CD14-positive monocyte (primary cell): Measurements from ENCODE around the gene SCGB1C2. TPM values are rescaled to one million over a fixed set of nuclear protein-coding genes. Genes with fewer than 3 reads are reported as not detected.
A peak's percentile ranks its signal among the peaks of the same experiment; 100 is the strongest.

Experiments used
- DNase-seq, 3 donors: peaks; one replicate each; pipeline ENCODE4 v3.0.0-alpha.2; 2011 to 2022
- H2AFZ ChIP-seq: 2 replicates; pipeline ENCODE4 v1.6.0; 2012; ENCODE audit warnings: mild to moderate bottlenecking, low read depth, low read length, inconsistent platforms; ENCODE audit not compliant: insufficient read depth, poor library complexity, severe bottlenecking
- H3K27ac ChIP-seq, 2 donors: 1 replicate in 1 of 2; 2 replicates in 1 of 2; pipeline ENCODE4 v1.5.1; 2012 to 2013; ENCODE audit warnings: low read length in 2 of 2, control low read depth in 1 of 2, inconsistent platforms in 1 of 2, low read depth in 1 of 2, mild to moderate bottlenecking in 1 of 2
- H3K27me3 ChIP-seq, 2 donors: one replicate each; pipeline versions ENCODE4 v1.6.0 to v1.6.1; 2011 to 2013; ENCODE audit warnings: low read length in 2 of 2; ENCODE audit not compliant: control insufficient read depth in 2 of 2, insufficient read depth in 2 of 2
- H3K36me3 ChIP-seq, 2 donors: replicated peaks in 1 of 2; 1 replicate in 1 of 2; 2 replicates in 1 of 2; pipeline versions ENCODE4 v1.5.1 to v1.6.1; 2012 to 2013; ENCODE audit warnings: low read length in 2 of 2, control low read depth in 1 of 2, inconsistent platforms in 1 of 2, mild to moderate bottlenecking in 1 of 2; ENCODE audit not compliant: insufficient read depth in 2 of 2, control insufficient read depth in 1 of 2
- H3K4me1 ChIP-seq, 2 donors: 1 replicate in 1 of 2; 2 replicates in 1 of 2; pipeline versions ENCODE4 v1.5.1 to v1.6.1; 2012 to 2013; ENCODE audit warnings: low read length in 2 of 2, control low read depth in 1 of 2, inconsistent platforms in 1 of 2, mild to moderate bottlenecking in 1 of 2, moderate library complexity in 1 of 2; ENCODE audit not compliant: insufficient read depth in 2 of 2, control insufficient read depth in 1 of 2
- H3K4me2 ChIP-seq: replicated peaks from 2 replicates; pipeline ENCODE3; 2012; ENCODE audit warnings: low read length, moderate library complexity, mild to moderate bottlenecking; ENCODE audit not compliant: poor library complexity, severe bottlenecking; ENCODE audit errors: extremely low read depth
- H3K4me3 ChIP-seq, 3 experiments: fragments of 200-600 bp in 1 of 3; sonication (generic) in 1 of 3; replicated peaks in 1 of 3; 1 replicate in 2 of 3; 2 replicates in 1 of 3; pipeline ENCODE4 v1.5.1; 2011 to 2013; ENCODE audit warnings: low read length in 3 of 3, mild to moderate bottlenecking in 3 of 3, control low read depth in 2 of 3, low read depth in 2 of 3, inconsistent platforms in 1 of 3, moderate library complexity in 1 of 3
- H3K79me2 ChIP-seq: 2 replicates; pipeline ENCODE4 v1.6.0; 2012; ENCODE audit warnings: mild to moderate bottlenecking, control low read depth, inconsistent platforms, low read length, moderate library complexity; ENCODE audit not compliant: insufficient read depth
- H3K9ac ChIP-seq: 2 replicates; pipeline ENCODE4 v1.6.0; 2017; ENCODE audit warnings: low read length, mild to moderate bottlenecking; ENCODE audit not compliant: insufficient read depth, poor library complexity, severe bottlenecking
- H3K9me3 ChIP-seq, 2 donors: replicated peaks in 1 of 2; 1 replicate in 1 of 2; 2 replicates in 1 of 2; pipeline versions ENCODE4 v1.5.1 to v1.6.1; 2012 to 2013; ENCODE audit warnings: low read length in 2 of 2, control low read depth in 1 of 2; ENCODE audit not compliant: control insufficient read depth in 1 of 2, insufficient read depth in 1 of 2
- H4K20me1 ChIP-seq: 2 replicates; pipeline ENCODE4 v1.6.0; 2012; ENCODE audit warnings: mild to moderate bottlenecking, low read length, control low read depth, moderate library complexity; ENCODE audit not compliant: insufficient read depth
- H3K27ac Mint-ChIP-seq, 7 donors: one replicate each; pipeline ENCODE4 v1.8.0; 2020; ENCODE audit warnings: mild to moderate bottlenecking in 7 of 7, mixed read lengths in 7 of 7, moderate library complexity in 6 of 7, inconsistent platforms in 2 of 7
- H3K27me3 Mint-ChIP-seq, 3 donors: one replicate each; pipeline ENCODE4 v1.8.0; 2021 to 2022; ENCODE audit warnings: low read depth in 3 of 3, mild to moderate bottlenecking in 3 of 3, mixed read lengths in 3 of 3, moderate library complexity in 3 of 3, inconsistent platforms in 1 of 3
- H3K36me3 Mint-ChIP-seq, 2 donors: one replicate each; pipeline ENCODE4 v1.8.0; 2020; ENCODE audit warnings: mixed read lengths in 2 of 2, inconsistent platforms in 1 of 2, mild to moderate bottlenecking in 1 of 2
- H3K4me1 Mint-ChIP-seq: one replicate; pipeline ENCODE4 v1.8.0; 2020; ENCODE audit warnings: mild to moderate bottlenecking, mixed read lengths
- H3K4me3 Mint-ChIP-seq, 2 donors: one replicate each; pipeline ENCODE4 v1.8.0; 2020; ENCODE audit warnings: mild to moderate bottlenecking in 2 of 2, mixed read lengths in 2 of 2, moderate library complexity in 1 of 2
- H3K9me3 Mint-ChIP-seq, 7 donors: one replicate each; pipeline ENCODE4 v1.8.0; 2020 to 2022; ENCODE audit warnings: mixed read lengths in 7 of 7, mild to moderate bottlenecking in 6 of 7, moderate library complexity in 6 of 7, inconsistent platforms in 2 of 7
- CTCF ChIP-seq: fragments of 200-600 bp; IDR thresholded peaks from one replicate; pipeline ENCODE4 v1.8.0; 2022; ENCODE audit warnings: antibody characterized with exemption, mild to moderate bottlenecking
- WGBS: methylation state at CpG from one replicate; pipeline ENCODE4 v1.1.5; 2013; ENCODE audit warnings: missing lambda C conversion rate; ENCODE audit not compliant: insufficient coverage; 5-methylcytosine and 5-hydroxymethylcytosine counted together
- intact Hi-C, 2 donors: fragments of 100-400 bp; cut with micrococcal nuclease; formaldehyde crosslinking; loops; one replicate each; pipeline versions ENCODE4 v1.15.0 to v1.15.1; 2023
- polyA plus RNA-seq, 3 donors: library from polyadenylated mRNA; depleted of rRNA in 1 of 3; unstranded in 2 of 3; stranded (reverse) in 1 of 3; fragments of 300-500 nt in 2 of 3; fragments of >200 nt in 1 of 3; fragmentation: Illumina TruSeq in 2 of 3; gene quantifications; 1 replicate in 2 of 3; 2 replicates in 1 of 3; pipeline ENCODE4 v1.2.3, GENCODE V29; 2012 to 2021

Gene SCGB1C2
- polyA plus RNA-seq, 3 donors = not detected

- H3K4me3 Mint-ChIP-seq = peak overlapping the region in 1 of 2 donors; percentile 77
- H2AFZ ChIP-seq = no peak overlapping the region
- DNase-seq = peak in 2 of 3 donors; percentile 15 to 49
- H3K9me3 ChIP-seq = no peaks in the 10 kb centered on the region
- peaks cover 2 to 12% of the 10 kb centered on the region in 2 donors for H3K27me3 ChIP-seq
- no peaks in the 10 kb centered on the region for H4K20me1 ChIP-seq
- H3K9ac ChIP-seq = no peak overlapping the region
- no peaks in the 10 kb centered on the region for H3K79me2 ChIP-seq
- H3K36me3 Mint-ChIP-seq = peaks cover 0 to 3% of the 10 kb centered on the region in 2 donors
- peak overlapping the region in 2 of 7 donors; percentile 6 to 66 for H3K27ac Mint-ChIP-seq
- intact Hi-C loops = loop anchor here (2.0 to 5.0 kb wide), 2 partner anchors 245 to 560 kb away; no protein-coding TSS in a partner anchor
- no peak for TF ChIP-seq CTCF
- no peak overlapping the region for H3K4me2 ChIP-seq
- no peaks in the 10 kb centered on the region for H3K4me1 ChIP-seq
- 98% methylated on average over 18 of the region's 23 CpGs for WGBS
- H3K27me3 Mint-ChIP-seq = peaks cover 9 to 22% (median 19%) of the 10 kb centered on the region in 3 donors
- no peak overlapping the region for H3K27ac ChIP-seq
- H3K36me3 ChIP-seq = no peaks in the 10 kb centered on the region
- peaks cover 0 to 2% (median 0%) of the 10 kb centered on the region in 7 donors for H3K9me3 Mint-ChIP-seq
- peaks cover 4% of the 10 kb centered on the region for H3K4me1 Mint-ChIP-seq
- H3K4me3 ChIP-seq = no peak overlapping the region
These were observed 4.8 kb downstream of the SCGB1C2 start for GRCh38 chr17:142102-142661.

- Histone ChIP-seq H3K9me3 (no peaks in the 10 kb centered on the region), H3K27ac (no peak overlapping the region), H3K4me3 (no peak overlapping the region), H3K79me2 (no peaks in the 10 kb centered on the region), H3K36me3 (no peaks in the 10 kb centered on the region), H2AFZ (no peak overlapping the region), H3K4me2 (no peak overlapping the region), H3K9ac (no peak overlapping the region), H4K20me1 (no peaks in the 10 kb centered on the region), H3K4me1 (no peaks in the 10 kb centered on the region), H3K27me3 (peaks cover 2 to 12% of the 10 kb centered on the region in 2 donors)
- DNase-seq = no peak
- H3K27ac Mint-ChIP-seq = no peak overlapping the region
- intact Hi-C loops = loop anchor here (2.0 to 5.0 kb wide), 2 partner anchors 244 to 559 kb away; no protein-coding TSS in a partner anchor
- H3K4me3 Mint-ChIP-seq = peak overlapping the region in 1 of 2 donors; percentile 80
- H3K36me3 Mint-ChIP-seq = peaks cover 0 to 3% of the 10 kb centered on the region in 2 donors
- peaks cover 4% of the 10 kb centered on the region for H3K4me1 Mint-ChIP-seq
- WGBS = 85% methylated on average over 4 of the region's 23 CpGs
- TF ChIP-seq CTCF = no peak
- peaks cover 0 to 2% (median 0%) of the 10 kb centered on the region in 7 donors for H3K9me3 Mint-ChIP-seq
- peaks cover 9 to 21% (median 19%) of the 10 kb centered on the region in 3 donors for H3K27me3 Mint-ChIP-seq
These were observed 5.8 kb downstream of the SCGB1C2 start for GRCh38 chr17:142876-143784.
